HG02571 (cell line): ENCODE measurements around the gene FGF18.
A peak's percentile ranks its signal among the peaks of the same experiment; 100 is the strongest.
"Not testable (repeated sequence)": the region's sequence is repeated elsewhere in the genome, so short reads cannot be mapped to it uniquely, and the experiment has no call there.

ENCODE experiments used
- ATAC-seq: cut with Tn5 transposase; IDR thresholded peaks from one replicate; pipeline ENCODE4 v1.9.1; 2021; ENCODE audit warnings: mild to moderate bottlenecking, moderate library complexity; ENCODE audit not compliant: unreplicated experiment

The FGF18 gene

GRCh38 chr5:171398660-171399059, 20.8 kb upstream of the FGF18 start:
- not testable (repeated sequence) for ATAC-seq

- no peak for ATAC-seq
Measured at GRCh38 chr5:171400169-171400568, 19.3 kb upstream of the FGF18 start.

DNA sequence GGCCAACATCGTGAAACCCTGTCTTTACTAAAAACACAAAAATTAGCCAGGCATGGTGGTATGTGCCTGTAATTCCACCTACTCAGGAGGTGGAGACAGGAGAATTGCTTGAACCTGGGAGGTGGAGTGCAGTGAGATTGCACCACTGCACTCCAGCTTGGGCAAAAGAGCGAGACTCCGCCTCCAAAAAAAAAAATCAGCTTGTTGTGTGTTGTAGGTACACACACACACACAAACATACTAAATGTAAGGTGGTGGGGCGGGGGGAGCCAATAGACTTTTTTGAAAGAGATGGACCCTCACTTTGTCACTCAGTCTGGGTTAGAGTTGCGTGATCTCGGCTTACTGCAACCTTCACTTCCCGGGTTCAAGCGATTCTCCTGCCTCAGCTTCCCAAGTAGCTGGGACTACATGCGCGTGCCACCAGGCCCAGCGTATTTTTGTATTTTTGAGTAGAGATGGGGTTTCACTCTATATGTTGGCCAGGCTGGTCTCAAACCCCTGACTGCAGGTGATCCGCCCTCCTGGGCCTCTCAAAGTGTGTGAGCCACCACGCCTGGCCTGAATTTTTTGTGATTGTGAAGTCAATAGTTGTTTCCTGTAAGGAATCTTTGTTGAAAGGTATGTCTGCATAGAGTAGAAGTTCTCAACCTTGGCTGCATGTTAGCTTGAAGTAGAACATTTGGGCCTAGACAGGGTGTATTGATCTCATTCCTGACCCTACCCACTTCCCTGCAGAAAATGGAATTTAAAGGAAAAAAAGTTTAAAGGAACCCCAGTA, 18.1 kb upstream of the FGF18 start:
- no peak for ATAC-seq

DNA sequence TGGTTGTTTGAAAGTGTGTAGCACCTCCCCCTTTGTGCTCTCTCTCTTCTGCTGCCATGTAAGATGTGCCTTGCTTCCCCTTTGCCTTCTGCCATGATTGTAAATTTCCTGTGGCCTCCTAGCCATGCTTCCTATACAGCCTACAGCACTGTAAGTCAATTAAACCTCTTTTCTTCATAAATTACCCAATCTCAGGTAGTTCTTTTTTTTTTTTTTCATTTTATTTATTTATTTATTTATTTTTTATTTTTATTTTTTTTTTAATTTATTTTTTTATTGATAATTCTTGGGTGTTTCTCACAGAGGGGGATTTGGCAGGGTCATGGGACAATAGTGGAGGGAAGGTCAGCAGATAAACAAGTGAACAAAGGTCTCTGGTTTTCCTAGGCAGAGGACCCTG, 16.7 kb upstream of the FGF18 start:
- ATAC-seq = not testable (repeated sequence)

- ATAC-seq = no peak
Measured at GRCh38 chr5:171405615-171406014, 13.8 kb upstream of the FGF18 start.

- ATAC-seq = no peak
Measured at GRCh38 chr5:171407234-171407633, 12.2 kb upstream of the FGF18 start.

GRCh38 chr5:171409164-171410136, 10.0 kb upstream of the FGF18 start:
- no peak for ATAC-seq

GRCh38 chr5:171410181-171410580, 9.3 kb upstream of the FGF18 start:
- ATAC-seq = no peak

DNA sequence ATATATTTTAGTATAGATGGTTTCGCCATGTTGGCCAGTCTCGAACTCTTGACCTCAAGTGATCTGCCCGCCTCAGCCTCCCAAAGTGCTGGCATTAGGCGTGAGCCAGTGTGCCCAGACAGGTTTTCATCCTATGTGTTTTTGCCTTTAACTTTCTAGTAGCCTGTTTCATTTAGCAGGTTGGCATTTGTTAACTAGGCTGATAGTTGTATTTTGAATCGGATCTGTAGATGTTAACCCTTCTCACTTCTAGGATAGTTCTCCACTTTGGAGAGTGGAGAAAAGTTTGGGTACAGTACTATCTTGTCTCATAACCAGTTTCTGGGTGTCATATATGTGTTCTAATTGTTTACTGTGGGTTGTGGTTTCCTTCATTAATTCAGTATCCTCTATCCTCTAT, 7.3 kb upstream of the FGF18 start:
- ATAC-seq = no peak

DNA sequence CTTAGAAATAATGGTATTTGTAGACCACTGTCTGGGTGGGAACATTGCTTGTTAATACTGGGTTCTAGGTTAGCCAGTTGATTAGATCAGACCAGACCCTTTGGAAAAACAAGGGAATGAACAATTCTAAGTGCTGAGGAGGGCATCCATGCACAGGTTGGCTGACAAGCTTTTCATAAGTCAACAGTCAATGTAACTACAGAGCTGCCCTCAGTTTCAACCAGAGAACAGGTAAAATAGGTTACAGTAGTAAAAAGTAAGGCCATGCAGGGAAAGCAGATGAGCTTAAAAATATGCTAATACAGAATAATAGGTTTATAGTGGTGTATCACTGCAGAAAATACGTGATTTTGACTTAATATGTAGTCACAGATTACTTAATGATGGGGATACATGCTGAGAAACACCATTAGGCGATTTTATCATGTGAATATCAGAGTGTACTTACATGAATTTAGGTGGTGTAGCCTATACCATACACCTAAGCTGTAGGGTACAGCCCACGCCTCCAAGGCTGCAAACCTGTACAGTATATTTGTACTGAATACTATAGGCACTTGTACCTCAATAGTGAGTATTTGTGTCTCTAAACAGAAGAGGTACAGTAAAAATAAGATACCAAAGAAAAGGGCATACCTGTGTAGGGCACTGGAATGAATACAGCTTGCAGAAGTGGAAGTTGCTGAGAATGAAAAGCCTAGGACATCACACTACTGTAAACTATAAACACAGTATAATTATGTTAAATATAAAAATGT, 6.1 kb upstream of the FGF18 start:
- ATAC-seq = no peak

DNA sequence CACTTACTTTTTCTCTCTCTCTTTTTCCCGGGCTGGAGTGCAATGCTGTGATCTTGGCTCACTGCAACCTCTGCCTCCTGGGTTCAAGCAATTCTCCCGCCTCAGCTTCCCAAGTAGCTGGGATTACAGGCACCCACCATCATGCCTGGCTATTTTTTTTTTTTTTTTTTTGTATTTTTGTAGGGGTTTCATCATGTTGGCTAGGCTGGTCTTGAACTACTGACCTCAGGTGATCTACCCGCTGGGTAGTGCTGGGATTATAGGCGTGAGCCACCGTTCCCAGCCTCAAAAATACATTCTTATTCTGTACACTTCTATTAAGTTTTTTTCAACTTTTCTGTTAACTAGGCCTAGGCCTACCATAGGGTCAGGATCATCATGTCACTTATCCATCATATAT, 5.5 kb upstream of the FGF18 start:
- ATAC-seq = not testable (repeated sequence)

DNA sequence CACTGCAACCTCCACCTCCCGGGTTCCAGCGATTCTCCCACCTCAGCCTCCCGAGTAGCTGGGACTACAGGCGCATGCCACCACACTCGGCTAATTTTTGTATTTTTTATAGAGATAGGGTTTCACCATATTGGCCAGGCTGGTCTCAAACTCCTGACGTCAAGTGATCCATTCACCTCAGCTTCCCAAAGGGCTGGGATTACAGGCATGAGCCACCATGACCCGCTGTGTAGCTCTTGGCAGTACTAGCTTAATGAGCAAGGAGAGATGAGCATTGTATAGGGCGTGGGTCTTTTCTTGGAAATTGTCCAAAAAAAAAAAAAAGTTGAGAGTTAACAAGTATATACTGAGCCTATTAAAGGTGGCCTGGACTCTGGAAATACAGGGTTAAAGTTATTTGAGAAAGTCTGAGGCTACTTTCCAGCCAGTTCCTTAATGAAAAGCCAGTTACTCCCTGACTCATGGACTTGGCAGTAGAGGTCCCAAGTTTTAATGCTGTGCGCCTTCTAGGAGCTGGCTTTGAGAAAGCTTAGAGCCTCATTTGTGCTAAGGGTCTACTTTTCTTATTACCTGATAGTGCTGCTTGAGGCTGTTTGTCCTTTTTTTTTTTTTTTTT, 4.2 kb upstream of the FGF18 start:
- no peak for ATAC-seq

- ATAC-seq = no peak
Measured at GRCh38 chr5:171416160-171417049, 3.0 kb upstream of the FGF18 start.

DNA sequence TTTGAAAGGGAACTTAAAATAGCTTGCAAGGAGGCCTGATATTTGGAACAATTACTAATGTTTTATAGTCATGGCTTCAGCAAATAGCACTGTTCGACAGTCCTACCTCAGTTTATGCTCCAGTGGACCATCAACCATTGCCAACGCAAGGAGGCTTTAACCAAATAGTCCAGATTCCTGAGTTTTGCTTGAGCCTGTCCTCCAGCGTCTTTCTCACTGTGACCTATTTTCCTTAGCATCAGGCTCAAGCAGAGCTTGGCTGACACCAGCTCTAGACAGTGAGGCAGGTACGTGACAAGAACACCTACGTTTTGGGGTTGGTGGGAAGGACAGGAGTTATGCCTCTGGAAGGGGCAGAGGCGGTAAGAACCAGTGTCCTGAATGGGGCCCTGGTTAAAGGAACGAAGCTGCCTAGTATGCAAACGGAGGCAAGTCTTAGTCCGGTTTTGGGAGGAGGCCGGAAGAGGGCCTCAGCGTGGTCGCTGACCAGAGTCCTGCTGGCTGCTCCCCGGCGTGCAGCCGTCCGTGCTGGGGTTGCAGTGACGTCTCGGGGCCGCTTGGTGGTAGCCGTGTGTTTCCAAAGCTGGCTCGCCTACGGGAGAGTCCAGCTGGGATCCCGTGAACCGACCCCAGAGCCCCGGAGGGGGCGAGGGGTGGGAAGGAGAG, 998 bp upstream of the FGF18 start:
- peak; percentile 61 for ATAC-seq

DNA sequence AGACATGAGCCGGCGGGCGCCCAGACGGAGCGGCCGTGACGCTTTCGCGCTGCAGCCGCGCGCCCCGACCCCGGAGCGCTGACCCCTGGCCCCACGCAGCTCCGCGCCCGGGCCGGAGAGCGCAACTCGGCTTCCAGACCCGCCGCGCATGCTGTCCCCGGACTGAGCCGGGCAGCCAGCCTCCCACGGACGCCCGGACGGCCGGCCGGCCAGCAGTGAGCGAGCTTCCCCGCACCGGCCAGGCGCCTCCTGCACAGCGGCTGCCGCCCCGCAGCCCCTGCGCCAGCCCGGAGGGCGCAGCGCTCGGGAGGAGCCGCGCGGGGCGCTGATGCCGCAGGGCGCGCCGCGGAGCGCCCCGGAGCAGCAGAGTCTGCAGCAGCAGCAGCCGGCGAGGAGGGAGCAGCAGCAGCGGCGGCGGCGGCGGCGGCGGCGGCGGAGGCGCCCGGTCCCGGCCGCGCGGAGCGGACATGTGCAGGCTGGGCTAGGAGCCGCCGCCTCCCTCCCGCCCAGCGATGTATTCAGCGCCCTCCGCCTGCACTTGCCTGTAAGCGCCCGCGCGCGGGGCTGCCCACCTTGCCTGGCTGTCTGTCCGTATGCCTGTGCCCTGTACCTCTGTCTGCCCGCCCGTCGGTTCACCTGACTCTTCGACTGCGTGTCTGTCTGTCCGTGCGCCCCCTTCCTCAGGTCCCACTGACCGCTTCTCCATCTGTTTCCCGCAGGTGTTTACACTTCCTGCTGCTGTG, 412 bp downstream of the FGF18 start:
- ATAC-seq = no peak

DNA sequence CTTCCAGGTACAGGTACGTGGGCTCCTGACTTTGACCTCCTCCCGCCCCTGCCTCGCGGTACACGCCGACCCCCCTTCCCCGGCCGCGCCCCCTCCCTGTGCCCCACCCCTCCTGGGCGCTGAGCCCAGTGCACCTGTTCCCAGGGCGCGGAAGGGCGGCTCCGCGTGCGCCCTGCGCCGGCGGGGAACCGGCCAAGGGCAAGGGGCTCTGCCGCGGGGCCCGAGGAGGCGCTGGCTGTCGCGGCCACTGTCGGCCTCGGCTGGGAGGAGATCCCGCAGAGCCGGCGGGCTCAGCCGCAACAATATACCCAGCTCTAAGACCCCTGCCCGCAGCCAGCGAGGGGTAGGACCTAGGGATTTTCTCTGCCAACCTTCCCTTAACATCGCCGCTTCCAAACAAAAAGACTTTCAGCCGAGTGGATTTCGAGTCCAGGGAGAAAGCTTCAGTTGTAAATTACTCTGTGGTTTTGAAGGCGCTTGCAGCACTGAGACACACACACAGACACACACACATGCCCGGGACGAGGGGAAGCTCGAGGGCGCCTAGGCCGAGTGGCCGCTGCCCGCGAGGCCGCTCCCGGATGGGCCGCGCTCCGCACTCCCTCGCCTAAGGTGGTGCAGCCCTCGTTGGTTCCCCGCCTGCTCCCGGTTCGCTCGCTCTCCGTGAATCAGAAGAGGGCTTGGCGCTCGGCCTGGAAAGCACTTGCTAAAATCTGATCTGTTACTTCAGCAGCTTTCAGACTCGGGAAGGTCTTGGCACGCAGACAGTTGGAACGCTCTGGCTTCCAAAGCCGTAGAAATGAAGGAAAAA, 1.2 kb downstream of the FGF18 start:
- ATAC-seq = no peak

- ATAC-seq = no peak
Measured at GRCh38 chr5:171421331-171422262, 2.1 kb downstream of the FGF18 start.
